Fibroblast of pulmonary artery (primary cell): Measurements from ENCODE around the gene PODN.

Experiments used
- DNase-seq: peaks from one replicate; pipeline ENCODE4 v3.0.0-alpha.2; 2010; ENCODE audit warnings: low read depth
- H3K4me3 ChIP-seq: replicated peaks from 2 replicates; pipeline ENCODE4 v1.5.1; 2011; ENCODE audit warnings: low read depth, mild to moderate bottlenecking, control low read depth, low read length, moderate library complexity
- TF ChIP-seq, protein P1 (sequence below): IDR thresholded peaks from 2 replicates; pipeline ENCODE4 v1.5.1; 2011; ENCODE audit warnings: mild to moderate bottlenecking, control low read depth, low read length, inconsistent platforms; ENCODE audit errors: missing control alignments

Gene PODN

DNA sequence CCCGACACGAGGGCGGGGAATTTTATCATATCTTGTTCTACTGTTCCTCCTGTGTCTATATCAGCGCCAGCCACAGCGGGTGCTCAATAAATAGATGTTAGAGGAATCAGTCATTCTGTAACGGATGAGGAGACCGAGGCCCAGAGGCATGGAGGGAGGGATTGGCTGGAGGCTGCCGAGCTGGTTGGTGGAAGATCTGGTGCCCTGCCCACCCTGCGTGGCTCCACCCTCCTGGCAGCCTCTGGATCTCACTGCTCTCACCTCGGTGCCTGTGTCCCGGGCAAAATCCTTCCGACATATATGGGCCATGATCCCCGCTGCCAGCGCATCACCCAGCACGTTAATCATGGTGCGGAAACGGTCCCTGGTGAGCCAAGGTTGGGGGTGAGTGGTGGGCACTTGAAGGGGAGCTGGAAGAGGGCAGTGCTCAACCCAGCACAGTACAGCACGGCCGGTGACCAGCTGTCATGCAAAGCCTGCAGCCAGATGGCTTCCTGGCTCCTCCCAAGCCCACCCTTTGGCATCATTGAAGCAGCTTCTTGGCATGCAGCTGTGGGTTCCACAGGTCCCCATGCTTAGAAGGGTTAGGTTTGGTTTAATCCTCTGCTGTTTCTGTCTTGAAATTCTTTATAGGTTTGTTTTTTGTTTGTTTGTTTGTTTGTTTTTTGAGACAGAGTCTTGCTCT, 26.7 kb downstream of the PODN start:
- TF ChIP-seq, protein P1, sequence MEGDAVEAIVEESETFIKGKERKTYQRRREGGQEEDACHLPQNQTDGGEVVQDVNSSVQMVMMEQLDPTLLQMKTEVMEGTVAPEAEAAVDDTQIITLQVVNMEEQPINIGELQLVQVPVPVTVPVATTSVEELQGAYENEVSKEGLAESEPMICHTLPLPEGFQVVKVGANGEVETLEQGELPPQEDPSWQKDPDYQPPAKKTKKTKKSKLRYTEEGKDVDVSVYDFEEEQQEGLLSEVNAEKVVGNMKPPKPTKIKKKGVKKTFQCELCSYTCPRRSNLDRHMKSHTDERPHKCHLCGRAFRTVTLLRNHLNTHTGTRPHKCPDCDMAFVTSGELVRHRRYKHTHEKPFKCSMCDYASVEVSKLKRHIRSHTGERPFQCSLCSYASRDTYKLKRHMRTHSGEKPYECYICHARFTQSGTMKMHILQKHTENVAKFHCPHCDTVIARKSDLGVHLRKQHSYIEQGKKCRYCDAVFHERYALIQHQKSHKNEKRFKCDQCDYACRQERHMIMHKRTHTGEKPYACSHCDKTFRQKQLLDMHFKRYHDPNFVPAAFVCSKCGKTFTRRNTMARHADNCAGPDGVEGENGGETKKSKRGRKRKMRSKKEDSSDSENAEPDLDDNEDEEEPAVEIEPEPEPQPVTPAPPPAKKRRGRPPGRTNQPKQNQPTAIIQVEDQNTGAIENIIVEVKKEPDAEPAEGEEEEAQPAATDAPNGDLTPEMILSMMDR, result no peak
- H3K4me3 ChIP-seq, result no peak overlapping the region
- no peak for DNase-seq

DNA sequence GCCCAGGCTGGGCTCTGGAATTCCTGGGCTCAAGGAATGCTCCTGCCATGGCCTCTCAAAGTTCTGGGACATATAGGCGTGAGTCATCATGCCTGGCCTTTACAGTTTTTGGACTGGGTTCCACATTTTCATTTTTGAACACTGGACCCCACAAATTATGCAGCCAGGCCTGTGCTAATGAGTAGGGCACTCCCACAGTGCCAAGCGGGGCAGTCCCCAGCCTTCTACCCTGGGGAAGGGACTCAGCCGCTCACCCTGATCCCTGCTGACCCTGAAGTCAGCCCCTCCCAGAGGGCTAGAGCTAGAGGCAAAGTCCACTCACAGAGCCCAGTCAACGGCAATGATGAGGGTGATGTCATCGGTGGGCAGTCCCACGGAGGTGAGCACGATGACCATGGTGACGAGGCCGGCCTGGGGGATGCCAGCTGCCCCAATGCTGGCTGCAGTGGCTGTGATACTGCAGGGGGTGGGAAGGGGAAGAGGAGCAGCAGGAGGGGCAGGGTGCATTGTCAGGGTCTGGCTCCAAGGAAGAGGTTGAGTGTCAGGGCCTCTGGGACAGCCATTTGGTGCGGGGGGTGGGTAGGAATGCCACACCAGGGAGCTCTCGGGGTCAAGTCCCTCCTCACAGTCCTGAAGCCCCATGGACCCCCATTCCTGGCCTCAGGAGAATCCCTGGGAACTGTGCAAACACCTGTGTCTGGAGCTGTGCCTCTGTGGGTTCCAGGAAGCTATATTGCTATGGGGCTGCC, 27.6 kb downstream of the PODN start:
- no peak overlapping the region for H3K4me3 ChIP-seq
- peak; percentile 17 for DNase-seq
- TF ChIP-seq, protein P1, result no peak

DNA sequence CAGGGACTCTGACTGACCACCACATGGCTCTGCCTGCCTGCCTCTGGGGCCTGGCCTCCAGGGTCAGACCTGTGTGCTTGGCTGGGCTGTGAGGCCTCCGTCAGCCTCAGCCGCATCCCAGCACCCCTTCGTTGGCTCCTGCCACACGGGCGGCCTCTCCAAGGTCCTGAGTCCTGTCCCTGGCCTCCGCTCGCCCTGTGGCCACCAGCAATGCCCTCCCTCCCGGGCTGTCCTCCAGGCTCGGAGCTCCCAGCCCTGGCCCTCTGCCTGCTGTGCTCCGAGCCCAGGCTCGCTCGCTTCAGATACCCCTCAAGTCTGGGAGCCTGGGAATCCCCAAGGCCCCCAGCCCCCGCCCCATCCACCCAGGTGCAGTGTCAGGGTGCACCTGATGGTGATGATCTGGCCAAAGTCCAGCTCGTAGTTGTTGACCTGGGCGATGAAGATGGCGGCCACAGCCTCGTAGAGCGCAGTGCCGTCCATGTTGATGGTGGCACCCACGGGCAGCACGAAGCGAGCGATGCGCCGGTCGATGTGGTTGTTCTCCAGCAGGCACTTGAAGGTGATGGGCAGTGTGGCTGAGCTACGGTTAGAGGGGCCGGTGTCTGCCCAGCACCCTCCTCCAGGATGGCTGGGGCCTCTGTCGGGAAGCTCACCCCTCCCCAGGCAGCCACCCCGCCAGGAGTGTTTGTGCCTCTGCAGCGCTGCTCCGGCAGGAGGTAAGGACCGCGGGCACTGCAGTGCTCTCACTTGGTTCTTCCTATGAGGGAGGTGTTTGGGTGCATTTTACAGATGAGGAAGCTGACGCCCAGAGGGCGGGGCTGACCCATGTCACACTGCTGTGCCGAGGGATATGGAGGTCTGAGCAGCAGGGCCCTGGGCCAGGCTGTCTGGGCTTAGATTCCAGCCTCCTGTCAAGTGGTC, 28.5 kb downstream of the PODN start:
- TF ChIP-seq, protein P1, result no peak
- DNase-seq, result no peak
- no peak overlapping the region for H3K4me3 ChIP-seq

DNA sequence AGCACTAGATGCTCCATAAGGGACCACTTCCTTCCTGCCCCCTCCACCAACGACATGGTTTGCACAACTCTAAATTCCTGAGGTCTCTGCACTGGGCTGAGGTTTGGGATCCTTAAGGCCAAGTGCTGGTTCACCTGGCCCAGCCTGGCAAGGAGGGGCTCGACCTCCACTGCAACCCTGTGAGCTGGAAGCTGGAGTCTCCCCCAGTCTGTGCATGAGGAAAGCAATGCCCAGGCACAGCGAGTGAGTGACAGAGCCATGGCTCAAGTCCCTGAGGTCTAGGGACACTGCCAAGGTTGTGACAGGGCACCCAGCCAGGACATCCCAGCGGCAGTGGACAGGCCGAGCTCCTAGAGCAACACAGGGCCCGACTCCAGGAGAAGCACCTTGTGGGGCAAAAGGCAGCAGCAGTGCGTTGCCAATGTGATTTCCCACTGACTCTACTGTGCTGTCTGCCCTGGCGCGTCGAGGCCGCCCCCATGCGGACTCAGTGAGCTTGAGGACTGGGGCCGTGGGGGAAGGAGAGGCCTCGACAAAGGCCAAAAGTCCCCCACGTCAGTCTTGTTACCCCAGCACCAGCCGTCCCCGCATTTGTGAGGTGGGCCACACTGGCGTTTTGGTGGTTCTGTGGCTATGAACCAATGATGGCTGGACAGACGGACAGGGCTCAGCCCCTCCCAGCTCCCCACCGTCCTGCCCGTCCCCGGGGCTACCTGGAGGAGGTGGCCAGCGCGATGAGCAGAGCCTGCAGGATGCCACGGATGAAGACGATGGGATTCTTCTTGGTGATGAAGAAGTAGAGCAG, 30.0 kb downstream of the PODN start:
- DNase-seq, result peak; percentile 26
- H3K4me3 ChIP-seq, result no peak overlapping the region
- TF ChIP-seq, protein P1, result no peak

DNA sequence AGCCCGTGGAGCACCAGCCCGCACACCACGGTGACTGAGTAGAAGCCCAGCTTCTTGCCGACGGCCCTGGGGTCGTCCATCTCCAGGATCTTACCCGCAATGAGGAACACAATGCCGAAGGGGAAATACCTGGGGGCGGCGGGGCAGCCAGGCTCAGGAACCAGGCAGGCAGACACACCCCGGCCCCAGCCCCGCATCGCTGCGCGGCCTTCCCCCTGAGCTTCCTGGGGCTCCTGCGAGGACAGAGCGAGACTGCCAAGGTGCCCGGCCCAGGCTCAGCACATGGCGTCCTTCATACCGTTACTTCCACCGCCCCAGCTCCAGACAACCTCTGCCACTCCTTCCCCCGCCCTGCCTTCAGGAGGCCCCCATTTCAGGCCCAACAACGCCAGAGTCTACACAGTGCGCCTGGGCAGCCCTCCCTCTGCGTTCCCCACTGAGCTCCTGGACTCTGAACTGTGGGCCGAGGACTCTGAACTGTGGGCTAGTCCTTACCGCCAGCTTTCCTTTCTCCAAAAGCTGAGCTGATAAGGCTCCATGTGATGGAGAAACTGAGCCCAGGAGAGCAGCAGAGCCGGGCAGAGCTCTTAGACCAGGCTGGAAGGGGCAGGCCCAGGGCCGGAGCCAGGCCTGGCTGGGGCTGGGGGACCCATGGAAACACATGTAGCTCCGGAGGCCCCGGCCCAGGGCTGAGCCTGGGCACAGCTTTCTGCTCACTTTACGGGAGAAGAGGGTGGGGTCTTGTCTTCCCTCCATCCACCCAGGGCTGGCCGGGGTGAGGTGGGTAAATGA, 30.8 kb downstream of the PODN start:
- H3K4me3 ChIP-seq, result no peak overlapping the region
- DNase-seq, result no peak
- TF ChIP-seq, protein P1, result no peak

DNA sequence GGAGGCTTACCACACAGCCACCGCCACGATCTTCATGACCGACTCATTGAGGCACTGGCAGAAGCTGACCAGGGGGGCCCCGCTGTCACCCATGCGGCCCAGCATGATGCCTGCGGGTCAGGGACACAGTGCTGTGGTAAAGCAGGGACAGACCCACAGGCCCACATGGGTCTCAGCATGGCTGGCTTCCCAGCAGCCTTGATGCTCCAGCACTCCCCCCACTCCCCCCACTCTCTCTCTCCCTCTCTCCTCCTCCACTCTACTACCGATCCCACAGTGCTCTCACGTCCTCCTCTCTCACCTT, 31.4 kb downstream of the PODN start:
- no peak overlapping the region for H3K4me3 ChIP-seq
- TF ChIP-seq, protein P1, result no peak

More for the DNA sequence above, 31.4 kb downstream of the PODN start:
- DNase-seq, result no peak
